Measurements from ENCODE around the gene NMBR. TPM values are rescaled to one million over a fixed set of nuclear protein-coding genes. Genes with fewer than 3 reads are reported as not detected.
"Not testable (repeated sequence)": the region's sequence is repeated elsewhere in the genome, so short reads cannot be mapped to it uniquely, and the experiment has no call there.

The NMBR gene
- total and polyA plus RNA-seq, 5 experiments from 2014 or later: not detected

- H3K4me3 Mint-ChIP-seq: peak overlapping the region in 9 of 10 donors; percentile 22 to 79 (median 50)
- H3K9me3 Mint-ChIP-seq: peaks cover 0 to 3% (median 0%) of the 10 kb centered on the region in 9 donors
- H3K4me1 Mint-ChIP-seq: peaks cover 5 to 11% (median 6%) of the 10 kb centered on the region in 4 donors
- POLR2A ChIA-PET: no interaction called here
- DNase-seq (no peak), ATAC-seq (no peak)
- H3K27ac Mint-ChIP-seq: no peak overlapping the region
- H3K36me3 Mint-ChIP-seq: peaks cover 0 to 1% (median 0%) of the 10 kb centered on the region in 3 donors
- peaks cover 18 to 34% (median 21%) of the 10 kb centered on the region in 5 donors for H3K27me3 Mint-ChIP-seq
These were observed 58.7 kb downstream of the NMBR start for GRCh38 chr6:142087950-142088857.

GRCh38 chr6:142079130-142079529, 67.8 kb downstream of the NMBR start:
- Mint-ChIP-seq H3K27me3 (peaks cover 0 to 7% (median 1%) of the 10 kb centered on the region in 5 donors), H3K36me3 (no peaks in the 10 kb centered on the region), H3K4me3 (no peak overlapping the region), H3K9me3 (no peaks in the 10 kb centered on the region), H3K27ac (peak overlapping the region in 1 of 10 donors; percentile 68), H3K4me1 (peaks cover 3 to 5% (median 5%) of the 10 kb centered on the region in 4 donors)
- POLR2A ChIA-PET: no interaction called here
- ATAC-seq (no peak), DNase-seq (no peak)

- peaks cover 8 to 16% (median 10%) of the 10 kb centered on the region in 5 donors for H3K27me3 Mint-ChIP-seq
- peaks cover 3 to 5% (median 5%) of the 10 kb centered on the region in 4 donors for H3K4me1 Mint-ChIP-seq
- peaks cover 0 to 24% (median 5%) of the 10 kb centered on the region in 9 donors for H3K9me3 Mint-ChIP-seq
- H3K27ac Mint-ChIP-seq: no peak overlapping the region
- peak in 3 of 10 donors; percentile 4 to 8 (median 6) for DNase-seq
- peak in 1 of 2 donors; percentile 59 for ATAC-seq
- POLR2A ChIA-PET: no interaction called here
- peaks cover 0 to 14% (median 0%) of the 10 kb centered on the region in 3 donors for H3K36me3 Mint-ChIP-seq
- peak overlapping the region in 2 of 10 donors; percentile 1 to 19 for H3K4me3 Mint-ChIP-seq
These were observed 71.3 kb downstream of the NMBR start for GRCh38 chr6:142075516-142076101.

- H3K36me3 Mint-ChIP-seq: peaks cover 0 to 14% (median 0%) of the 10 kb centered on the region in 3 donors
These were observed 72.4 kb downstream of the NMBR start for GRCh38 chr6:142074516-142074915.

GRCh38 chr6:142071981-142072380, 74.9 kb downstream of the NMBR start:
- POLR2A ChIA-PET: no interaction called here
- DNase-seq (no peak), ATAC-seq (no peak)
- peaks cover 0 to 14% (median 0%) of the 10 kb centered on the region in 3 donors for H3K36me3 Mint-ChIP-seq
- H3K4me3 Mint-ChIP-seq: no peak overlapping the region
- peaks cover 3 to 5% (median 4%) of the 10 kb centered on the region in 4 donors for H3K4me1 Mint-ChIP-seq
- peaks cover 0 to 24% (median 5%) of the 10 kb centered on the region in 9 donors for H3K9me3 Mint-ChIP-seq
- H3K27me3 Mint-ChIP-seq: peaks cover 8 to 24% (median 16%) of the 10 kb centered on the region in 5 donors
- H3K27ac Mint-ChIP-seq: no peak overlapping the region

More at GRCh38 chr6:142074516-142074915, 72.4 kb downstream of the NMBR start:
- H3K4me1 Mint-ChIP-seq: peaks cover 3 to 5% (median 5%) of the 10 kb centered on the region in 4 donors
- no peak overlapping the region for H3K4me3 Mint-ChIP-seq
- DNase-seq: no peak
- H3K9me3 Mint-ChIP-seq: peaks cover 0 to 24% (median 5%) of the 10 kb centered on the region in 9 donors
- peaks cover 8 to 16% (median 13%) of the 10 kb centered on the region in 5 donors for H3K27me3 Mint-ChIP-seq
- POLR2A ChIA-PET: no interaction called here
- ATAC-seq: no peak
- H3K27ac Mint-ChIP-seq: no peak overlapping the region

GRCh38 chr6:142068416-142068815, 78.5 kb downstream of the NMBR start:
- Mint-ChIP-seq H3K36me3 (peaks cover 0 to 14% (median 0%) of the 10 kb centered on the region in 3 donors), H3K4me1 (no peaks in the 10 kb centered on the region), H3K27me3 (peaks cover 10 to 31% (median 17%) of the 10 kb centered on the region in 5 donors), H3K9me3 (peaks cover 0 to 24% (median 5%) of the 10 kb centered on the region in 9 donors), H3K27ac (no peak overlapping the region), H3K4me3 (no peak overlapping the region)
- ATAC-seq (no peak), DNase-seq (no peak)
- POLR2A ChIA-PET: no interaction called here

- POLR2A ChIA-PET, H3K27ac Mint-ChIP-seq, ATAC-seq, H3K36me3 Mint-ChIP-seq, DNase-seq, H3K9me3 Mint-ChIP-seq, H3K4me1 Mint-ChIP-seq, H3K4me3 Mint-ChIP-seq: not testable (repeated sequence)
- peaks cover 1 to 13% (median 3%) of the 10 kb centered on the region in 5 donors for H3K27me3 Mint-ChIP-seq
These were observed 84.1 kb downstream of the NMBR start for GRCh38 chr6:142062861-142063260.

- Mint-ChIP-seq H3K4me1 (peaks cover 0 to 2% (median 0%) of the 10 kb centered on the region in 4 donors), H3K9me3 (no peaks in the 10 kb centered on the region)
- POLR2A ChIA-PET: no interaction called here
These were observed 88.2 kb downstream of the NMBR start for GRCh38 chr6:142058551-142059290.

GRCh38 chr6:142055219-142055618, 91.7 kb downstream of the NMBR start:
- Mint-ChIP-seq H3K4me3 (no peak overlapping the region), H3K36me3 (peaks cover 0 to 14% (median 11%) of the 10 kb centered on the region in 3 donors), H3K9me3 (peaks cover 11 to 29% (median 21%) of the 10 kb centered on the region in 9 donors), H3K27ac (no peak overlapping the region), H3K27me3 (peaks cover 0 to 11% (median 2%) of the 10 kb centered on the region in 5 donors), H3K4me1 (no peaks in the 10 kb centered on the region)
- DNase-seq: no peak
- no peak for ATAC-seq
- POLR2A ChIA-PET: no interaction called here

More at GRCh38 chr6:142058551-142059290, 88.2 kb downstream of the NMBR start:
- Mint-ChIP-seq H3K27me3 (peaks cover 0 to 4% (median 0%) of the 10 kb centered on the region in 5 donors), H3K36me3 (no peaks in the 10 kb centered on the region), H3K4me3 (no peak overlapping the region), H3K27ac (no peak overlapping the region)
- ATAC-seq (no peak), DNase-seq (no peak)

- DNase-seq: no peak
- H3K4me3 Mint-ChIP-seq: no peak overlapping the region
These were observed 95.5 kb downstream of the NMBR start for GRCh38 chr6:142051404-142051803.

GRCh38 chr6:142048593-142048980, 98.3 kb downstream of the NMBR start:
- POLR2A ChIA-PET: no interaction called here
- Mint-ChIP-seq H3K27me3 (peaks cover 2 to 14% (median 7%) of the 10 kb centered on the region in 5 donors), H3K4me3 (no peak overlapping the region), H3K36me3 (peaks cover 0 to 20% (median 19%) of the 10 kb centered on the region in 3 donors), H3K9me3 (peaks cover 15 to 35% (median 26%) of the 10 kb centered on the region in 9 donors), H3K4me1 (no peaks in the 10 kb centered on the region), H3K27ac (no peak overlapping the region)
- DNase-seq (no peak), ATAC-seq (no peak)

More at GRCh38 chr6:142051404-142051803, 95.5 kb downstream of the NMBR start:
- peaks cover 15 to 35% (median 26%) of the 10 kb centered on the region in 9 donors for H3K9me3 Mint-ChIP-seq
- ATAC-seq: no peak
- POLR2A ChIA-PET: no interaction called here
- no peak overlapping the region for H3K27ac Mint-ChIP-seq
- H3K4me1 Mint-ChIP-seq: no peaks in the 10 kb centered on the region
- peaks cover 1 to 11% (median 3%) of the 10 kb centered on the region in 5 donors for H3K27me3 Mint-ChIP-seq
- peaks cover 0 to 20% (median 19%) of the 10 kb centered on the region in 3 donors for H3K36me3 Mint-ChIP-seq

GRCh38 chr6:142047934-142048592, 98.9 kb downstream of the NMBR start:
- Mint-ChIP-seq H3K4me1 (no peaks in the 10 kb centered on the region), H3K9me3 (peaks cover 14 to 33% (median 26%) of the 10 kb centered on the region in 9 donors), H3K4me3 (no peak overlapping the region), H3K36me3 (peaks cover 0 to 20% (median 19%) of the 10 kb centered on the region in 3 donors), H3K27ac (no peak overlapping the region), H3K27me3 (peaks cover 4 to 14% (median 10%) of the 10 kb centered on the region in 5 donors)
- ATAC-seq: no peak
- POLR2A ChIA-PET: no interaction called here
- no peak for DNase-seq
